Central memory CD4-positive, alpha-beta T cell (primary cell): Measurements from ENCODE around the gene GRIK3.
"Not testable (repeated sequence)": the region's sequence is repeated elsewhere in the genome, so short reads cannot be mapped to it uniquely, and the experiment has no call there.

Source experiments
- DNase-seq: peaks from one replicate; pipeline ENCODE4 v3.0.0; 2022
- total RNA-seq, 3 experiments: gene quantifications; one replicate each; lab custom pipeline; 2026; lab: John Stamatoyannopoulos, UW

The GRIK3 gene
- 0 reads per million in 3 experiments for total RNA-seq

DNA sequence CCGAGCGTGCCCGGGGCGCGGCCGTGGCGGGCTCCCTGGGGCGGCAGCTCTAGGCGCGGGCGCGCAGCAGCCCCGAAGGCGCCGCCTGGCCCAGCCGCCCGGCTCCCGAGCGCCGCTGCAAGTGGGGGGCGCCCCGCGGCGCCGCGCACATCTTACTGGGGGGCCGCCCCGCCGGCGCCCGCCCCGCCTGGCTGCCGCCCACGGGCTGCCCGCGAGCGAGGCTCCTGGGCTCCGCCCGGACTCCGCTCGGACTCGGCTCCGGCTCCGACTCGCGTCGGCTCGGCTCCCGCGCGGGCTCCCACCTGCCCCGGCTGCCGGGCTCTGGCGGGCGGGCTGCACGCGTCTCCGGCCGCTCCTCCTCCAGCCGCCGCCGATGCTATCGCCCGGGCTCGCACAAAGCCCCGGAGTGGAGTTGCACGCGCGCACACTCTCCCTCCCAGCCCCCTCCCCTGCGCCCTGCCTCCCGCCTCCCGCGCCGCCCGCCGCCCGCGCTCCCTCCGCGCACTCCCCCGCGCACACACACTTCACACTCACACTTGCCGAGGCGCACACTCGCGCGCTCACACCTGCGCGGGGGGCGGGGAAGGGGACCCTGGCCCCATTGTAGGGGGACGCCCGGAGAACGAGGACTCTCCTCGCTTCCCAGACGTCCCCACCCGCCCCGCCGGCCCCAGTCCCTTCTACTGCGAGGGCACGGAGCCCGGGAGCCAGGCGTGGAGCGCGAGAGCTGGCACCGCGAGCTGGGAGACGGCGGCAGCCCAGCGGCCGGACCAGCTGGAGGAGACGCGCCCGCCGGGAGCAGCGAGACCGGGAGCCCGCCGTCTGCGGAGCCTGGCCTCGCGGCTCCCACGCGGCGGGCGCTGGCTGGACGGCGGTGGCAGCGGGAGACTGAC lies at the start of gene GRIK3:
TSS of gene GRIK3 (minus strand) at position 395 of the 893 bp plus-strand sequence. CDS start 407 bp downstream, outside the sequence.
- DNase-seq = no peak

DNA sequence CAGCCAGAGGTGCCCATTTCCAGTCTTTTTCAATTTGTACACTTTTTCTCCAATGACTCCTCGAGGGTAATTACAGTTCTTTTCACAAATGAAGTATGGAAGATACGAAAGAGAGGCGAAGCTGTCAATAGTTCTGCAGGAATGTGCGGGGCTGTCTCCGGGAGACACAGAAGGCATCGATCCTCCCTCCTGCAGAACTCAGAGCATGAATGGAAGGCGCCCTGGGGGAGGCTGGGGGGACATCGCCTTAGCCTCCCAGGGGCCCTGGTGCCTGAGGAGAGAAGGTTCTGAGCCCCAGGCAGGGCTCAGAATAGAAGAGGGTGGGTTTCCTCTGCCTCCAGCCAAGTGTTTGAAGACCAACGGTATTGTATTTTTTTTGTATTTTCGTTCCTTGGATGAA lies 49.7 kb upstream of the GRIK3 start:
- no peak for DNase-seq

DNA sequence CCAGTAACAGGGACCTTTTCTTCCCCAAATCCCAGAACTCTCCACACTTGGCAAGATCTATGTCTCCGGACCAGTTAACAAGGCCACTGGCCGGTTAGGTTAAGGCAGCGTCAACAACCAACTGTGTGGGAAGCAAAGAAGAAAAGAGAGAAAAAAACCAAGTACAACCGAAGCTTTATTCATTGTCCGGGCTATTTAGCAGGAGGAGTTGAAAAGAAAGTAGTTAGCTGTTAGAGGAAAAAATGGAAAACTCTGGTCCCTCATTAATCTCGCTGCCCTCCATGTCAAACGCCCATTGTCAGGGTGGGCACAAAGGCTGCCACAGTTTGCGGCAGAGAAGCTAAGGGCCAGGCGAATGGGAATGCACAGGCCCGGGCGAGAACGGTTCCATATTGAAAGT lies 49.3 kb upstream of the GRIK3 start:
- DNase-seq = no peak

DNA sequence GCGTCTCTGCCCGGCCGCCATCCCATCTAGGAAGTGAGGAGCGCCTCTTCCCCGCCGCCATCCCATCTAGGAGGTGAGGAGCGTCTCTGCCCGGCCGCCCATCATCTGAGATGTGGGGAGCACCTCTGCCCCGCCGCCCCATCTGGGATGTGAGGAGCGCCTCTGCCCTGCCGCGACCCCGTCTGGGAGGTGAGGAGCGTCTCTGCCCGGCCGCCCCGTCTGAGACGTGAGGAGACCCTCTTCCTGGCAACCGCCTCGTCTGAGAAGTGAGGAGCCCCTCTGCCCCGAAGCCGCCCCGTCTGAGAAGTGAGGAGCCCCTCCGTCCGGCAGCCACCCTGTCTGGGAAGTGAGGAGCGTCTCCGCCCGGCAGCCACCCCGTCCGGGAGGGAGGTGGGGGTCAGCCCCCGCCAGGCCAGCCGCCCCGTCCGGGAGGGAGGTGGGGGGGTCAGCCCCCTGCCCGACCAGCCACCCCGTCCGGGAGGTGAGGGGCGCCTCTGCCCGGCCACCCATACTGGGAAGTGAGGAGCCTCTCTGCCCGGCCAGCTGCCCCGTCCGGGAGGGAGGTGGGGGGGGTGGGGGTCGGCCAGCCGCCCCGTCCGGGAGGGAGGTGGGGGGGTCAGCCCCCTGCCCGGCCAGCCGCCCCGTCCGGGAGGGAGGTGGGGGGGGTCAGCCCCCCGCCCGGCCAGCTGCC lies 46.1 kb upstream of the GRIK3 start:
- DNase-seq = not testable (repeated sequence)

DNA sequence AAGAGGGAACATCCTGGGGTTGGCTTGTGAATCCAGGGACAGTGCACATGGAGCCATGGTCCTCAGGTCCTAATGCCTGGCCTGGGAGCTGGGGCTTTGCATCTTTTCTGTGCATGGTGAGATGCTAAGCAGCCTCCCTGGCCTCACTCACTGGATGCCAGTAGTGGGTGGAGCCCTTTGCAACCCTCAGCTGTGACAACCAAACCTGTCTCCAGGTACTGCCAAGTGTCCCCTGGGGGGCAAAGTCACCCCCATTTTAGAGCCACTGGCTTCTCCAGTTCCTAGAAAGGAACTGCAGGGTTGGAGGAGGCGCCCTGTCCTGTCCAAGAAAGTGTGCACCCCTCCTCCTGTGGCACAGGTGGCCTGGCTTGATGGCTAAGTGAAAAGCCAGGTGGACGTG lies 44.6 kb upstream of the GRIK3 start:
- DNase-seq = no peak

DNA sequence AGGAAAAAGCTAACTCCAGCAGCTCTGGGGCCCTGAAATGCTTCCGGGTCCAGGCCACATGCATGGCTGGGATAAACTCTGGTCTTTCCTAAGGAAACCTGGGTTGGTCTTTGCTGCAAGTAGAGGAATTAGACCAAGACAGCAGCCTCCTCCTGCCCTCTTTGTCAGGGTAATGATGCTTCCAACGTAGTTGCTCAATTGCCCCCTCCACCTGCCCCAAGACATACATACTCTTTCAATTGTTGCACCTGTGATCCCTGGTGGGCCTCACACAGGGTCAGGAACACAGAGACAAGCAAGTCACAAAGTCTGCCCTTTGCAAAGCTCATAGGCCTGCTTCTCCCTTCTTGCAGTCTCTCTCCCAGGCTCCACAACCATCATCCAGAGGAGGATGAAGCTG lies 41.9 kb upstream of the GRIK3 start:
- no peak for DNase-seq

DNA sequence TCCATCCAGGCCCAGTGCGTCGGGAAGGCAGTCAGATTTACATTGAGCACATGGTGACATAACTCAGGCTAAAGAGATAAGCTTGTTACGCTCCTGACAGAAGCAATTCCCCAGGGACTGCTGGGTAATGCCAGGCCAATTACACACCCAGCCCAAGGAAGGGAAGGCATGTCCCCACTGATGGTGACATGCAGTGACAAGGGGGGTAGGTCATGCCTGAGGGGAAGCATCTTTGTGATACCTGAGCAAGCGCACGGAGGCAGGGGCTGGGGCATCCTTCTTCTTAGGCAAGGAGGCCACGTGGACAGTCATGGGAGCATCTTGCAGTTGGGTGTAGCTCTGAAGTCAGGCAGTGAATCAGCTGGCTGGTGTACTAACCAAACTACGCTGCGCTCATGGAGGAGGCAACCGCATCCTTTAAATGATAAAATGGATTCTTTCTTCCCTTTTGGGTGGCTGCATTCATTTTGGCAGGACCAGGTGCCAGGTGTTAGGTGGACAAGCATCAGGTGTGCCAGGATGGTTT lies 39.6 kb upstream of the GRIK3 start:
- DNase-seq = no peak

DNA sequence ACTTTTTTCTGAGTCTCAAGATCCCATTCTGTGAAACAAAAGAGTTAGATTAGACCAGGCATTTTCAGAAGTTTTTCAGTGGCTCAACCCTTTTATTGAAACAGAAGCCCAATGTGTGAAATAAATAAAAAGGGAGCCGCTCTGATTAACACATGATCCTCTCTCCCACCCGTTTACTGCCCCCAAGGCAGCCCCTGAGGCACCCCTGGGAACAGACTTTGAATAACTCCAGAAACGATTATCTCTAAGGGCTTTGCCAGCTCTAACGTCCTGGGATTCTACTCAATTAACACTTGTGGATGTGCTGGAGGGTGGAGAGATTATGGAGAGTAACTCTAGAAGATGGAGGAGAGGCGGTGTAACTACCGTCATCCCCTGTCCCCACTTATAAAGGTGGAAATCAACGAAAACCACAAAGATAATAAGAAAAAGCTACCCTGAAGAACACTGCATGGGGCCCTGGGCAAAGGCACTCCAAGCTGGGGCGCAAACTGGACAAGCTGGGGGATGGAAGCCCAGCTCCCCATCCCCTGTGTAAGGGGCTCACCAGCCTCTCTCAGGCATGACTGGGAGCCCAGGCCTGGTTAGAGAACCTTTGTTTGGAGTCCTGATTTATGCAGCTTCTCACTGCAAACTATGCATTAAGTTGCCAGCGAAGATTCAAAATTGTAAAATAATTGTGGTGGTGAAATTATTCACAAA lies 39.0 kb upstream of the GRIK3 start:
- DNase-seq = no peak

DNA sequence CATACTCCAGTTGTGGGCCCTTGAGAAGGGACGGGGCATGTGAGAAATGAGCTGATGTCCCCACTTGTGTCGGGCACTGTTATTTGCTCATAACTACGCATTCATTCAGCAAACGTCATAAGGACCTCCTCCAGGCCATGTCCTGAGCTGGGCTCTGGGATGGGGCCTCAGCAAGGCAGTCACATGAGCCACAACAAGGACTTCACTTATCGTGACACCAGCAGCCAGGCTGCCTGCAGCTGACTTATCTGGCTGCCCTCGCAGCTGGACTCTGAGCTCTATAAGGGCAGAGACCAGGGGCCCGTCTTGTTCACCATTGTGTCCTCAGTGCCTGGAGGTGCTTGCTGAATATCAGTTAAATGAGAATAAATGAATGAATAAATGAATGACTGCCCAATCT lies 37.5 kb upstream of the GRIK3 start:
- no peak for DNase-seq

DNA sequence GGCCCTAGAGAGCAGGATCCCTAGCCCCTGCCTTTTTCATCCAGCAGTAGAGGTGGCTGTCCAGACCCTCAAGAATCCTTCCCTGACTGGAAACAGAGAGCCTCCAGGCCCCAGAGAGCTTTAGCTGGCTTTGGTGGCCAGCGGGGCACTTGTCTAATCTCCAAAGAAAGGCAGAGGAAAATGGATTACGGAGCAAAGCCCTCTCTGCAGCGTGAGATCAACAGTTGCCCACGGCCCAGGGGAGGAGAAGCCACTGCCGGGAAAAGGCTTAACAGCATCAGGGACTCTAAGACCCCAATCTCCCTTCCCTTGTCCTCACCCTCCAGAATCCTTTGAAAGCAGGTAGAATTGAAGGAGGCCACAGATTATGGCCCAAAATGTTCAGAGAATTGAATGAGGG lies 35.8 kb upstream of the GRIK3 start:
- DNase-seq = no peak

DNA sequence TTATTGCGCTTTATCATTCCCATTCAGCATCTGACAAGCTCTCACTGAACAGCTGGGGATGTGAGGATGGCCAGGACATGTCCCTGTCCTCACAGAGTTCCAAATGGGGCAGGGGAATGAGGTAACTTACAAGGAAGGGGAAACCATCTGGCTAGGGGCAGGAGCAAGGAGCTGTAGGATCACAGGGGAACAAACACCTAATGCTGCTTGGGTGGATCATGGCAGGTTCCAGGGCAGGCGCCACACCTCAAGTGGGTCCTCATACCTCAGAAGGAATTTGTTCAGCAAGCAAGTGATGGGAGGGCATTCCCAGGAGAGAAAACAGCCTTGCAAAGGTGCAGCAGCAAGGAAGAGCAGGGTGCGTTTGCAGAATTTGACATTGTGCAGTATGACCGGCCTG lies 35.1 kb upstream of the GRIK3 start:
- no peak for DNase-seq

DNA sequence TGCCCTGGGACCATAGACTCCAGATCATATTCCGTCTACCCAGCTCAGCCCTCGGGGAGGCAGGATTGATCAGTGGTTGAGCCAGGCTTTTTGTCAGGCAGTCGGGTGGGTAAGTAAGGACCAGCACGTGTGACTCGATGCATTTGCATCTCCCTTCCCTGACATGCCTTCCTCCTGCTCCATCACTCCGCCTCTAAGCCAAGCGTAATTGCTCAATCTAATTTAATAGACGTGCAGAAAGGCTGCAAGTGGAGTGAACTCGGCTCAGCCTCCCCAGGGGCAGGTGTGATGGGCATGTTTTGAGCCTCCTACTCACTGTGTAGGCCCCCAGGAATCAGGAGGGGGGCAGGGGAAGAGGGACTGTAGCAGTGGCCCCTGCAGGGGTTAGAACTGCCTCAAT lies 34.6 kb upstream of the GRIK3 start:
- no peak for DNase-seq

DNA sequence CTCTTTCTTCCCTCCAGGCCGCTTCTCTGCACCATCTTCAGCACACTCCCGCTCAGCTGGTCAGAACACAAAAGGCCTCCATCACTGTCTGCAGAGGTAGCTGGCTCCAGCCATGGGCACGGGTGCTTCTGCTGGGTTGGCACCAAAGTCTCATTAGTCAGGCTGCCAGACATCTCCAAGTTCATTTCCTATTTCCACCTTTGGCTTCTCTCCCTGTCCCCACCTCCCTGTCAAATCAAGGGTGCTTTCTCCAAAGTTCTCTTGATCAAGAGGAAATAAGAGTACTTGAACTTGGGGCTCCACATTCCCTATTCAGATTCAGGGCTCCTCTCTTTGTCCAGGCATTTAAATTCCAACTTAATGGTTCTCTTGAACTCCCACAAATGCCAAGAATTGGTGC lies 33.9 kb upstream of the GRIK3 start:
- DNase-seq = no peak

DNA sequence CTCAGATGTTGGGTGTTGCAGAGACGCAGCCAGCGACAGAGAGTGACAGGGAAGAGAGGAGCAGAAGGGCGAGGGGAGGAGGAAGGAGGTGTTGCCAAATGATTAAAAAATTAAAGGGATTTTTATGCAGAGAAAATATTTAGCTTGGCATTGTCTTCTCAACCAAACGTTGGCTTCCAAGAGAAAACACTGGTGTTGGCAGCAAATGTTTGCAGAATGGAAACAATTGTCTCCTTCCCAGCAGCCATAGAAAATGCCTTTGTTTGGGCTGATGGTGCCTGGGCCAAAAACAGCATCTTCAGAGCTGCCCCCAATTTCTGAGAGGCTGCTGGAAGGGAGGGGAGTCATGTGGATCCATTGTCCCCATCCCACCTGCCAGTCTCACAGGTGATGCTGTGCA lies 29.7 kb upstream of the GRIK3 start:
- no peak for DNase-seq

DNA sequence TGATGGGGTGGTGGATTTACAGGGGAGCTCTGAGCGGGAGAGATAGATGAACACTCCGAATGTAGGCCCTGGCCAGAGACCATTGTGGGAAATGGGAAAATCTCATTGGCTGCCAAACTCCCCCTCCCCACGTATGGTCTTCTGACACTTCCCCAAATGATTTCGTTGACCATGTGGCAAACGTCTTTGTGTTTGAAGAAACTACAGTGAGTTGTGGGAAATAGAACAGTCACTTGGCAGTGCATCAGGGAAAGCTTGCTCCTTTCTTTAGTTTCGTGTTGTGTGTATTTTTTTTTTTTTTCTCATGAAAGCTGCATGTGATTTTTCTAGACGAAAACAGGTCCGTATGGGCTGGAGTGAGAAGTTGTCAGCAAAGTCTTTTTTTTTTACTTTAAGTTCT lies 25.0 kb upstream of the GRIK3 start:
- DNase-seq = no peak

DNA sequence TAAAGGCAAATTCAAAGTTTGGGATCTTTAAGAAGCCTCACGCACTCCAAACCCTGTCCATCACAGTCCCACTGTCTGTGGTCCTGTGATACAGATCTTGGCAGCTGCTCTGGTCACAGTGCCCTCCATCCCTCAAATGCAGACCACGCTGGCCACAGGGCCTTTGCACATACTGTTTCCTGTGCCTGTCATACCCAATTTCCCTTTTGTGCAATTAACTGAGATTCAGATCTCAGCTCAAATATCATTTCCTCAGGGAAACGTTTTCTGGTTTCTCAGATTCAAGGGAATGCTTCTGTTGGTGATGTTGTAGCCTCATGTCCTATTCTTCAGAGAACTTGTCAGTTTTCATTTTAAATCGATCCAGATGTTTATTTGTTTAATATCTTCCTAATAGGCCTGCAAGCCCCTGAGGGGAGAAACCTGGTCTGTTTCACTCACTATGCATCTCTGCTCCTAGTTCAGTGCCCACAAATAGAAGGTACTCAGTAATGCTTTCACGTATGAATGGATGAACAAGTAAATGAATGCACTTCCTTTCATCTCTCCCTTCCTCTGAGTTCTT lies 24.2 kb upstream of the GRIK3 start:
- DNase-seq = no peak

DNA sequence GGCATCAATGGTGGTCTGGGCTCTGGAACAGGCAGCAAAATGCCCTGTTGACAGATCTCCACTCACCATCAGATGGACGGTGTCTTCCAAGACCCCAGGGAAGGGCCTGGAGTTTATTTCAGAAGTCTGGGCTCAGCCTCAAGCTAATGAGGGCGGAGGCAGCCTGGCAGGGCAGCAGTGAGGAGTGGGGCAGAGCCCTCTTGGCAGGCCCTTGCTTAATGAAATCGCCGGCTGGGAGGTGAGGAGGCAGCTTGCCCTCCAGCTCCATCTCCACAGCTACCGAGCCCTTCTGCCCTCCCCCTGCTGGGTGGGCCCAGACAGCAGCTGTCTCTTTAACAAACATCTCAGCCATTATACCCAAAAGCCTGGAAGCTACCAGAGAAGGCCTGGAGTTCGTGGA lies 22.0 kb upstream of the GRIK3 start:
- no peak for DNase-seq

DNA sequence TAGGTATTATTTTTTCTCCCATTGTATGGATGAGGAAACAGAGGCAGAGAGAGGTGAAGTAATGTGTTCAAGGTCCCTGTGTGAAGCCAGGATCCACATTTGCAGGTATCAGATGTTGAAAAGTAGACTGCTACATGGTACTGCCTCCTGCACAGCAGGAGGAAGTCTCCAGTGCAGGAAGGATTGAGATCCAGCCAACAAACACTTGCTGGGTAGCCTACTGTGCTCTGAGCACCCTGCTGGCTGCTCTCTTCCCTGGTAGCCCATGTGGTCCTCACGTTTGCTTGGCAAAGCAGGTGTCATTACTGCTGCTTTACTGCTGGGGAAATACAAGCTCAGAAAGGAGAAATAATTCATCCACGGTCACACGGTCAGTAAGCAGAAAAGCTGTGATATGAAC lies 21.3 kb upstream of the GRIK3 start:
- no peak for DNase-seq

DNA sequence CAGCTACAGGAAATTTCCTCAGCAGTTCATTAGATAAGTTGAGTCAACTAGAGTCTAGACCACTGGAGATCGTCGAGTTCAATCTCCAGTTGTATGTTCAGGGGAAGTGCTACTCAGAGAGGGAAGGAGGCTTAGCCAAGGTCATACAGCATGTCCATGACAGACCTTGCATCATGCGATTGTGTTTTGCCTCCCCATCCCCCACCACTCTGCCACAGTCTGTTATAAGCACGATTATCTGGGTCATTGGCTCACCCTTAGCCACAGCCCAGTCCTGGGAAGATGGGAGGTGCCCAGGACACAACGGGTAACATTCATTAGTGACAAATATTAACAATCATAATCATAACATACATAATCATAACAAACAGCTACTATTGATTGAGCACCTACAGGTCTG lies 18.9 kb upstream of the GRIK3 start:
- DNase-seq = no peak

DNA sequence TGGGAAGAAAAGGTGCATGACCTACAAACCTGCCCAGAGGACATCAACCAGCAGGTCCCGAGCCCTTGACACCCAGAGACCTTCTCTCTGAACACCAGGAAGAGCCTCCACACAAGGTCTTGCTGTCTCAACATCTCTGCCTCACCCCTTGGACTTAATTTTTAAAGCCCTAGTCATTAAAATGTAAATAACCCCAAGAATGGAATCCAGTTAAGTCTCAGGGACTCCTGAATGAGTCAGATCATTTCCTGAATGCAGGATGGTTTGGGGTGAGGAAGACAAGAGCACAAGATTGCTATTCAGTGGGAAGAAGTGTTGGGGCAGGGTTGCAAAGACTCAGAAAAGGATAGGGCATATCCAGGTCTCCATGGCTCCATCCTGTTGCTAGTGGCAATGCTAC lies 17.8 kb upstream of the GRIK3 start:
- no peak for DNase-seq

DNA sequence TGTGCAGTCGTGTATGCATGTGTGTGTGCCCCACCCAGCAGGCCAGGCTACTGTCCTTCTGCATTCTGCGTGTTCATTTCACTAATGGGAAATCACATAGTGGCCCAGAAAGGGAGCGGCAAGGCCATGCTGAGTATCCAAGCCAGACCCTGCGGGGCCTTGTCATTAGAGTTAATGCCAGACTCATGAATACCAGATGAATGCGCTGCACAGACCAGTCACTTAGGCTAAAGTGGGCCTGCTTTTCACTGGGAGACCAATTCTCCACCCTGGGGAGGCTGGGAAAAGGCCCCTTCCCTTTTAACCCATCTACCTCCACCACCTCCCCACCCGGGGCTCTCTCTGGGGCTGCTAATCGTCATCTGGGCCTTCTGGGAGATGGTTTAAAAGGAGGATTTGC lies 17.0 kb upstream of the GRIK3 start:
- no peak for DNase-seq

DNA sequence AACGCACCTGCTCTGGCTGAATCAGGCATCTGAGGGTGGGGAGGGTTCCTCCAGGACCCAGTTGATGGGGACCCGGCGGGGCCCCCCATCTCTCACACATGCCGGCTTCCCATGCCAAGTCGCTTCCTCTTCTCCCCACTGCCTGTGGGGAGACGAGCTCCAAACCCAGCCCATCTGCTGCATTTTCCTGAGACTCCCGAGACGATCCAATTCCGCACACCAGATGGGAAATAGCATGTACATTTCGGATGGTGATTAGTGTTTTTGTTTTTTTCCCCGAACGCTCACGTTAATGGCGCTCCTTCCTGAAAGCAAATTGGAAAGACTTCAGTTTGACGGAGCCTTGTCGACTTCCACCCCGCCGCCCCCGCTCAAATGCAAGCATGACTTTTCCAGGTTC lies 13.2 kb upstream of the GRIK3 start:
- DNase-seq = no peak

DNA sequence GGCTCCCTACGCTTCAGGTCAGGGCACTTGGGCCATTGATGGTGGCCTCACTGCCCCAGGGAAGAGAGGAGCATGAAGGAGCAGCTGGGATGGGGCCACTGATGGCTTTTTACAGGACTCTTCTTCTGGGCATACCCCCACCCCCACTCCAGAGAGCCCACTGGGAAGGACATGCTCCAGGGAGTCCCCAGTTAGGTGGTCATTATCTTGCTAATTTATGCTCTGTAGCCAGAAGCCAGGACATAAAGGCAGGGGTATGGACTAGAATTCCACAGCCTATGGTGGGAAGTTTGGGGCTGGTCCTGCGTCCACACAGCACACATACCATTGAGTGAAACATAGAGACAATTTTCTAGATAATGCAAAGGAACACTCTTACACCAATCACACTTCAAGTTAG lies 8.8 kb upstream of the GRIK3 start:
- DNase-seq = no peak
